ENCODE measurements around the gene HLCS. TPM values are rescaled to one million over a fixed set of nuclear protein-coding genes. Genes with fewer than 3 reads are reported as not detected.

The HLCS gene
- total RNA-seq, 2 donors from 2014 or later, result 17.5 to 29.3 TPM

DNA sequence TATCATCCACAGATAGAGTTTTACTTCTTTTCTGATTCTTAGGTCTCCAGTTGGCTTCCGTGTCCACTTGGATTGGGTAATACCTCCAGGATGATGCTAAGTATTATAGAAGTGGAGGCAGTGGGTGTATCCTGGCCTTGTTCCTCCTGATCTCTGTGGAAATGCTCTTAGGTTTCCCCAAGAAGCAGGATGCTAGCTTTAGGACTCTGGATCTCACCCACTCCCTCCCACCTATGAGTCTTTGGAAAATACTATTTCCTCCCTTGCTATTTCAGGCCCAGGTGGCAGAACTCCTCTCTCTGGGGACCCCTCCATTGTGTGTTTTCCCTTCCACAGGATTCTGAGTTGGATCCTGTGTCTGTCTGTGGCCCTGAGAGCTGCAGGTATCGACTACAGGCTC lies 180.9 kb downstream of the HLCS start:
- ATAC-seq (ENCODE audit: insufficient number of reproducible peaks, low FRiP score, low read depth) (no peak), DNase-seq (ENCODE audit: low spot score) (no peak)
- no peaks in the 10 kb centered on the region for H3K27me3 ChIP-seq (replicated peaks; ENCODE audit: insufficient read depth)

DNA sequence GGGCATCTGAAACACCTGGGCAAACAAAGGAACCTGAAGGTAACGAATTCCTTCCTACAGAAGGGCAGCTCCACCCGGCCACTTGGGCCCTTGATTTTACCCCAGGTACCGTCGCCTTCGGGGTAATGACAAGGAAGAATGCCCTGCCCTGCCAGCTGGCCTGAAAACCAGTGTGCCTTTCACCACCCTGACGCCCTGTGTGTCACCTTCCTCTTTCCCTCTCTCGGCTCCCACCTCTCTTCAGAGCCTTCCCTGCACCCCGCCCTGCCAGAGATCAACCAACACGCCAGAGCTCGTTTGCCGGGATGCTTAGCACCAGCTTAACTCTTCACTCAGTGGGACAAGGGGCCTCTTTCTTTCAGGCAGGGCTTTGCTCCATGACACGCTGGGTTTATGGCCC lies 181.5 kb downstream of the HLCS start:
- TF ChIP-seq, protein P1, sequence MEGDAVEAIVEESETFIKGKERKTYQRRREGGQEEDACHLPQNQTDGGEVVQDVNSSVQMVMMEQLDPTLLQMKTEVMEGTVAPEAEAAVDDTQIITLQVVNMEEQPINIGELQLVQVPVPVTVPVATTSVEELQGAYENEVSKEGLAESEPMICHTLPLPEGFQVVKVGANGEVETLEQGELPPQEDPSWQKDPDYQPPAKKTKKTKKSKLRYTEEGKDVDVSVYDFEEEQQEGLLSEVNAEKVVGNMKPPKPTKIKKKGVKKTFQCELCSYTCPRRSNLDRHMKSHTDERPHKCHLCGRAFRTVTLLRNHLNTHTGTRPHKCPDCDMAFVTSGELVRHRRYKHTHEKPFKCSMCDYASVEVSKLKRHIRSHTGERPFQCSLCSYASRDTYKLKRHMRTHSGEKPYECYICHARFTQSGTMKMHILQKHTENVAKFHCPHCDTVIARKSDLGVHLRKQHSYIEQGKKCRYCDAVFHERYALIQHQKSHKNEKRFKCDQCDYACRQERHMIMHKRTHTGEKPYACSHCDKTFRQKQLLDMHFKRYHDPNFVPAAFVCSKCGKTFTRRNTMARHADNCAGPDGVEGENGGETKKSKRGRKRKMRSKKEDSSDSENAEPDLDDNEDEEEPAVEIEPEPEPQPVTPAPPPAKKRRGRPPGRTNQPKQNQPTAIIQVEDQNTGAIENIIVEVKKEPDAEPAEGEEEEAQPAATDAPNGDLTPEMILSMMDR (IDR thresholded peaks at IDR 0.05), result no peak
- Histone ChIP-seq H3K27ac (no peak overlapping the region), H3K27me3 (replicated peaks; ENCODE audit: insufficient read depth) (no peaks in the 10 kb centered on the region), H3K9me3 (no peaks in the 10 kb centered on the region), H3K4me3 (no peak overlapping the region), H3K4me1 (ENCODE audit: control insufficient read depth in 1 of 2, low read depth in 2 of 2) (no peaks in the 10 kb centered on the region), H3K36me3 (no peaks in the 10 kb centered on the region)
- DNase-seq (ENCODE audit: low spot score) (no peak), ATAC-seq (ENCODE audit: insufficient number of reproducible peaks, low FRiP score, low read depth) (no peak)

More for the DNA sequence above, 180.9 kb downstream of the HLCS start:
- Histone ChIP-seq H3K36me3 (no peaks in the 10 kb centered on the region), H3K9me3 (no peaks in the 10 kb centered on the region), H3K4me3 (no peak overlapping the region), H3K4me1 (ENCODE audit: control insufficient read depth in 1 of 2, low read depth in 2 of 2) (no peaks in the 10 kb centered on the region), H3K27ac (no peak overlapping the region)
- TF ChIP-seq, protein P1 (IDR thresholded peaks at IDR 0.05), result no peak

DNA sequence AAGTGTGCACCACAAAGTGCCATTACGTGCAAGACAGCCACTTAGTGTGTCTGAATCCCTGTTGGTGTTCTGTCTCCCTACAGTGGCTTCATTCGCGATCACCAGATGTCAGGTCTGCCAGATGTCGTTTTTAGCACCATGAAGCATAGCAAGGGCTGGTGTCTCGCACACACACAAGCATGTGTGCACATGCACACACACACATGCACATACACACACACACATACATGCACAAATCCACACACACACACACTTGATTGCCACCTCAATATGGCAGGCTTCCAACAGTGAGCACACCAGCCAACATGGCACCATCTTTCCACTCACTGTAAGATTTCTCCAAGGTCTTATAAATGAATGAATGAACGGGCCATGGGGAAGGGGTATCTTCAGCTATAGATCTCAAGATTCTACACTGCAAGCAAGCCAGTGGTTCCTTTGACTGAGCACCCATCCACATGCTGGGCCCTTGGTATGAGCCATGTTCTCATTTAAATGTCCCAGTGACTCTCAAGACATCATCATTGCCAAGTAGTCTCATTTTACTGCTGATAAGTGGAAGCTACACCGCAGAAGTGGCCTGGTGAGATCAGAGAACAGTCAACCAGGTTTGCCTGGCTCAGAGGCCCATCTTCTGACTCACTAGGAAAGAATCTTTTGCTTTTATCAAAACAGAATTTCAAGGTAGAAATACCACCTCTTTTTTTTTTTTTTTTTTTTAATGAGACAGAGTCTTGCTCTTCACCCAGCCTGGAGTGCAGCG lies 182.7 kb downstream of the HLCS start:
- Histone ChIP-seq H3K27me3 (replicated peaks; ENCODE audit: insufficient read depth) (no peaks in the 10 kb centered on the region), H3K36me3 (no peaks in the 10 kb centered on the region), H3K4me1 (ENCODE audit: control insufficient read depth in 1 of 2, low read depth in 2 of 2) (no peaks in the 10 kb centered on the region), H3K9me3 (no peaks in the 10 kb centered on the region), H3K27ac (no peak overlapping the region), H3K4me3 (no peak overlapping the region)
- DNase-seq (ENCODE audit: low spot score) (no peak), ATAC-seq (ENCODE audit: insufficient number of reproducible peaks, low FRiP score, low read depth) (no peak)
- TF ChIP-seq, protein P1 (IDR thresholded peaks at IDR 0.05), result no peak

DNA sequence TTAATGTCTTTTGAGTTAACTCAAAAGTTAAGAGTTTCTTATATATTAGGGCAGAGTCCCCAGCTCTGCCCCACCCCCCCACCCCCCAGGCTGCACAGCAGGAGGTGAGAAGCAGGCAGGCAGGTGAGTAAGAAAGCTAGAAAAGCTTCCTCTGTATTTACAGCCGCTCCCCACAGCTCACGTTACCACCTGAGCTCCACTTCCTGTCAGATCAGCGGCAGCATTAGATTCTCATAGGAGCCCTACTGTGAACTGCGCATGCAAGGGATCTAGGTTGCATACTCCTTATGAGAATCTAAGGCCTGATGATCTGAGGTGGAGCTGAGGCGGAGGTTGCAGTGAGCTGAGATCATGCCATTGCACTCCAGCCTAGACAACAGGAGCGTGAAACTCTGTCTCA lies 185.6 kb downstream of the HLCS start:
- Histone ChIP-seq H3K9me3 (no peaks in the 10 kb centered on the region), H3K36me3 (no peaks in the 10 kb centered on the region), H3K27ac (no peak overlapping the region), H3K4me3 (no peak overlapping the region), H3K4me1 (ENCODE audit: control insufficient read depth in 1 of 2, low read depth in 2 of 2) (no peaks in the 10 kb centered on the region), H3K27me3 (replicated peaks; ENCODE audit: insufficient read depth) (no peaks in the 10 kb centered on the region)
- ATAC-seq (ENCODE audit: insufficient number of reproducible peaks, low FRiP score, low read depth) (no peak), DNase-seq (ENCODE audit: low spot score) (no peak)
- TF ChIP-seq, protein P1 (IDR thresholded peaks at IDR 0.05), result no peak

DNA sequence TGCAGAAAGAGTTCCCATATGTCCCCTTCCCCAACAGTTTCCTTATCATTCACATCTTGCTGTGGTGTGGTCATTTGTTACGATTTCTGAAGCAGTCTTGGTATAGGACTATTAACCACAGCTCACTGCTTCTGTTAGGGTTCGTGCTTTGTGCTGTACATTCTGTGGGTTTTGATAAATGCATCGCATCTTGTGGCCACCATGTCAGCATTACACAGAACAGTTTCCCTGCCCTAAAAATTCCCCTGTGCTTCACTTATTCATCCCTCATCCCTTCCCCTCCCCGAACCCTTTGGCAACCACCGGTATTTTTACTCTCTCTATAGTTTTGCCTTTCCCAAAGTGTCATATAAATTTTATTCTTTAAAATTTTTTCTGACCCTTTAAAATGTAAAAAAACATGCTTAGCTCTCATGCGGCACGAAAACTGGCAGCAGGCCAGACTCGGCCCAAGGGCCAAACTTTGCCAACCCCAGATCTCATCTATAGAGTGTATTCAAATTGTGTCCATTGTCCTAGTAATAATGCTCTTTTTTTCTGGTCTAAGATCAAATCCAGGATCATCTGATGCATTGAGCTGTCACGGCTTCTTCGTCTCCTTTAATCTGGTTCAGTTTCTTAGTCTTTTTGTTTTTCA lies 189.4 kb downstream of the HLCS start:
- Histone ChIP-seq H3K27me3 (replicated peaks; ENCODE audit: insufficient read depth) (no peaks in the 10 kb centered on the region), H3K9me3 (no peaks in the 10 kb centered on the region), H3K4me1 (ENCODE audit: control insufficient read depth in 1 of 2, low read depth in 2 of 2) (peaks cover 0 to 8% of the 10 kb centered on the region in 2 donors), H3K36me3 (no peaks in the 10 kb centered on the region), H3K27ac (no peak overlapping the region), H3K4me3 (no peak overlapping the region)
- TF ChIP-seq, protein P1 (IDR thresholded peaks at IDR 0.05), result no peak
- ATAC-seq (ENCODE audit: insufficient number of reproducible peaks, low FRiP score, low read depth), result no peak
- no peak for DNase-seq (ENCODE audit: low spot score)

Data from thoracic aorta (tissue), 2 donors.